Tibial nerve (tissue), 4 donors: Measurements from ENCODE around the gene MAP1LC3B2.

Experiments
- EP300 ChIP-seq, 2 donors: sonication (generic); formaldehyde crosslinking; IDR thresholded peaks; one replicate each; pipeline ENCODE4 v1.6.1; 2017; ENCODE audit warnings: antibody characterized with exemption in 2 of 2, mild to moderate bottlenecking in 1 of 2
- TF ChIP-seq, protein P1 (sequence below), 5 experiments: fragments of 200-600 bp in 3 of 5; fragments of 450-650 bp in 2 of 5; sonication (generic) in 3 of 5; IDR thresholded peaks; one replicate each; pipeline ENCODE4 v1.5.1; 2016 to 2019; ENCODE audit warnings: antibody characterized with exemption in 5 of 5, mild to moderate bottlenecking in 3 of 5, moderate library complexity in 2 of 5

DNA sequence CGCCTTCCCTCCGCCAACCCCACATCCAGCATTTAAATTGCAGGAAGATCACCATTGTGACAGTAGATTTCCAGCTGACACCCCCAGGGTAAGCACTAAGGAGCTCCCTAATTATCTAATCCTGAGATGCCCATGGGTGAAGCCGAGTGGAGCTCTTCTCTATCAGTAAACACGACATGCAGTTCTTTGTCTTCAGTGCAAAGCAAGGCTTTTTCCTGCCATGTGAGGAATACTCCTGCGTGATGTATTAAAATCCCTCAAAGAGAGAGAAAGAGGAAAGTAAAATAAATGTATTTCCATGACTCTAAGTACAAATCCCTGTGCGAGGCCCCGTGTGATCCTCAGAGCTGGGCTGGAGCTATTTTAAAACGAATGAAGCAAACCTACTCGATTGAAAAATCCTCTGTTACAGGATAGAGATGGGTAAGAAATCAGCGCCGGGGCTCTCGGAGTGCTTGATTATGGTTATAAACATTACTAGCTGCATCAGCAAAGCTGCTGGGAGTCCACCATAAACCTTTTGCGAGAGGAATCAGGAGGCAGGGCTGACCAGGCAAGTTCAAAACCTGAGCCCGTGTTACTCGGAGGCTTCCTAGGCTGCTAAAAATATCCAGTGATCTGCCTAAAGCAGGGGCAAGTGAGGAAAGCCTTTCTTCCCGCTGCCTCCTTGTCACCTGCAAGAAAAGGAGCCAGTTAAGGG is 61.5 kb downstream of the MAP1LC3B2 start:
- TF ChIP-seq, protein P1, sequence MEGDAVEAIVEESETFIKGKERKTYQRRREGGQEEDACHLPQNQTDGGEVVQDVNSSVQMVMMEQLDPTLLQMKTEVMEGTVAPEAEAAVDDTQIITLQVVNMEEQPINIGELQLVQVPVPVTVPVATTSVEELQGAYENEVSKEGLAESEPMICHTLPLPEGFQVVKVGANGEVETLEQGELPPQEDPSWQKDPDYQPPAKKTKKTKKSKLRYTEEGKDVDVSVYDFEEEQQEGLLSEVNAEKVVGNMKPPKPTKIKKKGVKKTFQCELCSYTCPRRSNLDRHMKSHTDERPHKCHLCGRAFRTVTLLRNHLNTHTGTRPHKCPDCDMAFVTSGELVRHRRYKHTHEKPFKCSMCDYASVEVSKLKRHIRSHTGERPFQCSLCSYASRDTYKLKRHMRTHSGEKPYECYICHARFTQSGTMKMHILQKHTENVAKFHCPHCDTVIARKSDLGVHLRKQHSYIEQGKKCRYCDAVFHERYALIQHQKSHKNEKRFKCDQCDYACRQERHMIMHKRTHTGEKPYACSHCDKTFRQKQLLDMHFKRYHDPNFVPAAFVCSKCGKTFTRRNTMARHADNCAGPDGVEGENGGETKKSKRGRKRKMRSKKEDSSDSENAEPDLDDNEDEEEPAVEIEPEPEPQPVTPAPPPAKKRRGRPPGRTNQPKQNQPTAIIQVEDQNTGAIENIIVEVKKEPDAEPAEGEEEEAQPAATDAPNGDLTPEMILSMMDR (IDR thresholded peaks at IDR 0.05), result no peak
- no peak for TF ChIP-seq EP300 (IDR thresholded peaks at IDR 0.05)
